GM21526 (cell line): ENCODE results near the gene SP140L.
"Not testable (repeated sequence)": the region's sequence is repeated elsewhere in the genome, so short reads cannot be mapped to it uniquely, and the experiment has no call there.

Source experiments
- ATAC-seq: cut with Tn5 transposase; IDR thresholded peaks from one replicate; pipeline ENCODE4 v1.9.1; 2021; ENCODE audit warnings: moderate library complexity; ENCODE audit not compliant: unreplicated experiment, low FRiP score

The SP140L gene

GRCh38 chr2:230323385-230324106 lies 3.4 kb upstream of the SP140L start:
- no peak for ATAC-seq

DNA sequence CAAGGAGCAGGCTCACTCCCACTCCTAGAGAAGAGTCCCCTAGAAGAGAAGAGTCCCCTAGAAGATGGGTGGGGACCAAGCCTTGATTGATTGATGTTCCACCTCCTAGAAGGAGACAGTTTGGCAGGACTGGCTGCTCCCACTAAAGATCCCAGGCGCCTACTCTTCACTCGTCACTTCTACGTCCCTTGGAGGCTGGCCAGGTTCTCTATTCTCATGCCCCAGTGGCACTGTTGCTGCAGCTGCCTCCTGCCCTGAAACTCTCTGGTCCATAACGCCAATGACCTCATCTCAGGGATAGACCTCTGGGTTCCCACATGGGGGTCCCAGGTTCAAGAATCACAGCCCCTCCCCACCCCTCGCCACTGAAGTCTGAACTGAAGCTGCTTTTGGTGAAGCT lies 2.5 kb upstream of the SP140L start:
- ATAC-seq, result no peak

- no peak for ATAC-seq
These were observed 1.4 kb upstream of the SP140L start for GRCh38 chr2:230325316-230326243.

- peak; percentile 51 for ATAC-seq
These were observed 593 bp downstream of the SP140L start for GRCh38 chr2:230327418-230328154.

DNA sequence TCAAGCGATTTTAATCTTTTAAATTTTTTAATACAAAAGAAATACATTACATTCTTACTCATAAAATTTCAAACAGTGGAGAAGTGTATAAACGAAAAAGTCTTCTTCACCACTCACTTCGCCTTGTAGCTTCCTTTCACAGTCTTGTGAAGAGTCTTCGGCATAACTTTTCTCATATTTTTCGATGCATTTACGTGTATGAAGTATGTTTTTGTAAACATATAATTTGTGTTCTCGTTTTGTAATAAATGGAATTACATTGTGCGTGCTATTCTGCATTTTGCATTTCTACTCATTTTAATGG lies 1.1 kb downstream of the SP140L start:
- ATAC-seq, result no peak

DNA sequence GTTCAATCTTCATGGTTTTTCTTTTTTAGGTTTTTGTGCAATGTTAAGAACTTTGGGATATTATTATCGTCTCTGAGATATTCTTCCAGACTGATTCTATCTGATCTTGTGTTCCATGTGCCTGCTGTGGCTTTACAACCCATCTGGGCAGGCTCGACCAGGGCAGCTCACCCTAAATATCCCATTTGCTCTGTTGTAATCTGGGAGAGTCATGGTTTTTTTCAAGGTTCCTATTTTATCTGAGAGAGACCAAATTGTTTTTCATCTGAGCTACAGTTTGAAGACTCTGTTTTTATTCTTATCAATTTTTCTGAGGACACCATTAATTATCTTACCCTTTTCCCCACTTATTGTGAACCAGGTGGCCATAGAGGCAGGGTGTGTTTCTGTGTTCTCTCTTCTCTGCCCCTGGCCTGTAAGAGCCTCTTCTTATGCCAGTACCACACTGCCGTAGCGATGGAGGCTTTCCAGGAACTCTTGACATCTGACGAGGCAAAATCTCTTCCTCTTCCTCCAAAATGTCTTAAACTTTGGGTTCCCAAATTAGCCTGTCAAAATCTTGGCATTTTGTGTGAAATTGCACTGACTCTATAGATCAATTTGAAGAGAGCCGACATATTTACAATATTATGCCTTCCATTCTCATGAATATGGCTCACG lies 3.1 kb downstream of the SP140L start:
- no peak for ATAC-seq

DNA sequence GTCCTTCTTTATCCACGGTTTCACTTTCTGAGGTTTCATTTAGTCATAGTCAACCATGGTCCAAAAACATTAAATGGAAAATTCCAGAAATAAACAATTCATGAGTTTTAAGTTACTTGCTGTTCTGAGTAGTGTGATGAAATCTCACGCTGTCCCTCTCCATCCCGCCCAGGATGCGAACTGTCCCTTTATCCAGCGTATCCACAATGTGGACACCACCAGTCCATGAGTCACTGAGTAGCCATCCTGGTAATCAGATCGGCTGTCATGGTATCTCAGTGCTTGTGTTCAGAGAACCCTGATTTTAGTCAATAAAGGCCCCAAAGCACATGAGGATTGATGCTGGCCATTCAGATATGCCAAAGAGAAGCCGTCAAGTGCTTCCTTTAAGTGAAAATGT lies 3.7 kb downstream of the SP140L start:
- ATAC-seq, result no peak

DNA sequence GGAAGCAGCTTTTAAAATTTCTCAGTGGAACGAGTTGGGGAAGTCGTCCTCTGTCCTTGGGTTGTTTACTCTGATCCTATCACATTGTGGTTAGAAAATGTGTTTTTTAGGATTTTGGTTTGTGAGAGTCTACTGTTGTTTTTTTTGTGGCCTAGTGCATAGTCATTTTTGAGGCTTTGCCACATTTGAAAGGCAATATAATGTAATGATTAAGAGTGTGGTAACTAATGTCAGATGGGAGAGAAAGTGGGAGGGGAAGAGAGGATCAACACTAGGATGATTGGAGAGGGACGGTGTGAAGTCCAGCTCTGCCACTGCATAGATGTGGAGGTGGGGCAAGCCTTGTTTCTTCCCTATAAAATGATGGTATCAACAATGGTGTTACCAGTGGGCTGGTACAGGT lies 8.5 kb downstream of the SP140L start:
- no peak for ATAC-seq

DNA sequence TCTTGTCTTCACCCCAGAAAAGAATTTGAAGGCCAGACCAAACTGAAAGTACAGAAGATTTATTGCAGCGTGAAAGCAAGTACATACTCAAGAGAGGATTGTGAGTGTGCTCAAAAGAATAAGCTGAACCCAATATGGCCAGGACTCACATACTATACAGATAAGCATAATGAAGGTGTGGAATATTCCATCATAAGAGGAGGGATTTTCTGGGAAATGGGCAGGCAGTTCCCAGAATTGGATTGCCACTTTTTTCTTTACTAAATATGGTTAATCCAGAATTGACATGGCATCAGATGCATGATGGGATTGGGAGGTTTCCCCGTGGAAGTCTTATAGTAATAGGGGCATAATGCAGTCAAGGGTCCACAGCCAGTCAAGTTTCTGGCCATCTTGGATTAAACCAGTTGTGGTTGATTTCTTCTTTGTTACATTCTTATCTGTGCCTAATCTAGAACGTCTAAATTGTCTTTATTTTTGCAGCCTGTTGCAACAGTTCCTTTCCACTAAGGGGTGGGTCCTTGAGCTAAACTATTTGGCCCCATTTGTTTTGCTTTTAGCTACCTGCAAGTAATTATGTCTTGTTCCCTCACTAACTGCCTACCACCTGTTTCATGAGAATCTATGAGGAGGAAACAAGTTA lies 9.0 kb downstream of the SP140L start:
- ATAC-seq, result no peak

GRCh38 chr2:230341936-230342528 lies 15.0 kb downstream of the SP140L start:
- ATAC-seq, result not testable (repeated sequence)

DNA sequence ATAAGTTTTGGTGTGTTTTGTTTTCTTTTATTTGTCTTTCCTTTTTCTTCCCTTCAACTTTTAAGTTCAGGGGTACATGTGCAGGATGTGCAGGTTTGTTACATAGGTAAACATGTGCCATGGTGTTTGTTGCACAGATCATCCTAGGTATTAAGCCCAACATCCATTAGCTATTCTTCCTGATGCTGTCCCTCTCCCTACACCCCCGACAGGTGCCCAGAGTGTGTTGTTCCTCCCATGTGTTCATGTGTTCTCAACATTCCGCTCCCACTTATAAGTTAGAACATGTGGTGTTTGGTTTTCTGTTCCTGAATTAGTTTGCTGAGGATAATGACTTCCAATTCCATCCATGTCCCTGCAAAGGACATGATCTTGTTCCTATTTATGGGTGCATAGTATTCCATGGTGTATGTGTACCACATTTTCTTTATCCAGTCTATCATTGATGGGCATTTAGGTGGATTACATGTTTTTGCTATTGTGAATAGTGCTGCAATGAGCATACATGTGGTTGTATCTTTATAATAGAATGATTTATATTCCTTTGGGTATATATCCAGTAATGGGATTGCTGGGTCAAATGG lies 16.1 kb downstream of the SP140L start:
- ATAC-seq, result not testable (repeated sequence)

GRCh38 chr2:230343747-230344146 lies 16.8 kb downstream of the SP140L start:
- no peak for ATAC-seq

- no peak for ATAC-seq
These were observed 19.5 kb downstream of the SP140L start for GRCh38 chr2:230346465-230346864.

- no peak for ATAC-seq
These were observed 20.0 kb downstream of the SP140L start for GRCh38 chr2:230346921-230347533.

- ATAC-seq, result no peak
These were observed 20.8 kb downstream of the SP140L start for GRCh38 chr2:230347659-230348305.

- ATAC-seq, result no peak
These were observed 21.8 kb downstream of the SP140L start for GRCh38 chr2:230348787-230349186.

DNA sequence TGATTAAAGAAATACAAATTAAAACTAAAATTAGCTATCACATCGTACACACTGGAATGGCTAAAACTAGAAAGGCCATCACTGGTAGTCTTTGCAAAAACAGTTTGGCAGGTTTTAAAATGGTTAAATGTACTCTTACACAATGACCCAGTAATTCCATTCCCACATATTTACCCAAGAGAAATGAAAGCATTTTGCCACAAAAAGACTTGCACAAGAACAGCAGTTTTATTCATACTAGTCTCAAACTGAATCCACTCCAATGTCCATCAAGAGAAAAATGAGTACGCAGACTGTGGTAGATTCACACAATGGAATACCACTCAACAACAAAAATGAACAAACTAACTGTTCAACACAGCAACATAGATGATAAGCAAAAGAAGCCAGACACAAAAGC lies 29.1 kb downstream of the SP140L start:
- no peak for ATAC-seq

GRCh38 chr2:230358305-230358704 lies 31.3 kb downstream of the SP140L start:
- ATAC-seq, result no peak

- no peak for ATAC-seq
These were observed 33.0 kb downstream of the SP140L start for GRCh38 chr2:230360028-230360427.
